ENCODE data around the gene ZAR1L. TPM values are rescaled to one million over a fixed set of nuclear protein-coding genes. Genes with fewer than 3 reads are reported as not detected.

The ZAR1L gene
- total RNA-seq, 1 experiment from 2014 or later, result not detected

DNA sequence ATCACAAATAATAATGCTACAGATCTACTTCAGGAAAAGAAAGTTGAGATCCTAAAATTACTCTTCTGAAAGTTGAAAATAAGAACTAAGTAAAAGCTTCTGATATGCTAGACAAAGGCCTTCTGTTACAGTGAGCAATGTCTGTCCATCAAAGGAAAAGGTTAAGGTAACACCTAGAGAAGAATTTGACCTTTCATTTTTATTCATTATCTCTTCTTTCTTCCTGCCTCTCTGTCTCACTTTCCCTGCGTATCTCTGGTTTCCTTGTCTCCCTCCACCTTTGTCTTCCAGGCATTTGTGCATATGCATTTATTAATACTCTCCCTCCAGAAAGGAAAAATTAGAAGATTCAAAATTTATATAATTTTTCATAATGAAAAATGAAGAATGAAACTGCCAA, 49.0 kb downstream of the ZAR1L start:
- H3K9ac ChIP-seq (ENCODE audit: extremely low read depth, insufficient read length, low read length), result no peak overlapping the region
- H3K23me2 ChIP-seq (ENCODE audit: insufficient read length, low read depth, low read length, poor library complexity, severe bottlenecking), result no peaks in the 10 kb centered on the region
- no peak overlapping the region for H3K4me3 Mint-ChIP-seq
- no peaks in the 10 kb centered on the region for H3K9me3 ChIP-seq (ENCODE audit: control insufficient read depth, low read depth, low read length)
- H4K91ac ChIP-seq (ENCODE audit: insufficient read length, low read depth, low read length), result no peak overlapping the region
- no peak overlapping the region for H2BK20ac ChIP-seq (ENCODE audit: low read depth, low read length, poor library complexity, severe bottlenecking)
- H4K20me1 ChIP-seq (ENCODE audit: control insufficient read depth, insufficient read depth, insufficient read length), result no peaks in the 10 kb centered on the region
- no peak overlapping the region for H2BK15ac ChIP-seq (ENCODE audit: low read depth, low read length)
- no peak overlapping the region for H3T11ph ChIP-seq (ENCODE audit: low read length)
- no peak overlapping the region for H3K18ac ChIP-seq (ENCODE audit: insufficient read length, low read depth, low read length)
- H3K27ac Mint-ChIP-seq, result no peak overlapping the region
- H4K5ac ChIP-seq (ENCODE audit: insufficient read length, low read depth, low read length), result no peak overlapping the region
- DNase-seq, result no peak
- no peaks in the 10 kb centered on the region for H3K27me3 ChIP-seq (ENCODE audit: insufficient read depth, low read length)
- no peak overlapping the region for H3K27ac ChIP-seq (ENCODE audit: insufficient read length, low read depth, low read length)
- H3K4me2 ChIP-seq (ENCODE audit: insufficient read depth, insufficient read length, low read length), result no peak overlapping the region
- H3K79me2 ChIP-seq (ENCODE audit: insufficient read depth, low read length), result no peaks in the 10 kb centered on the region
- H3K4me1 ChIP-seq (ENCODE audit: insufficient read depth, low read length), result no peaks in the 10 kb centered on the region
- WGBS (ENCODE audit: extremely low coverage, insufficient read length, low lambda C conversion rate), result no CpG with 5 or more reads among the region's 1 CpG
- H2BK120ac ChIP-seq (ENCODE audit: low read depth, low read length, poor library complexity, severe bottlenecking), result no peak overlapping the region
- H2BK12ac ChIP-seq (ENCODE audit: insufficient read length, low read depth, low read length), result no peak overlapping the region
- H3K36me3 Mint-ChIP-seq (ENCODE audit: insufficient read depth in 1 of 3, low read depth in 3 of 3), result no peaks in the 10 kb centered on the region
- H2AK5ac ChIP-seq (ENCODE audit: insufficient read length, low read length), result no peak overlapping the region
- no peak overlapping the region for H3K4ac ChIP-seq (ENCODE audit: low read depth, low read length)
- no peaks in the 10 kb centered on the region; a peak in 1 of 4 replicates for H3K4me1 Mint-ChIP-seq
- no peaks in the 10 kb centered on the region for H3K79me1 ChIP-seq (ENCODE audit: insufficient read depth, low read depth, low read length, poor library complexity, severe bottlenecking)
- TF ChIP-seq, protein P1, sequence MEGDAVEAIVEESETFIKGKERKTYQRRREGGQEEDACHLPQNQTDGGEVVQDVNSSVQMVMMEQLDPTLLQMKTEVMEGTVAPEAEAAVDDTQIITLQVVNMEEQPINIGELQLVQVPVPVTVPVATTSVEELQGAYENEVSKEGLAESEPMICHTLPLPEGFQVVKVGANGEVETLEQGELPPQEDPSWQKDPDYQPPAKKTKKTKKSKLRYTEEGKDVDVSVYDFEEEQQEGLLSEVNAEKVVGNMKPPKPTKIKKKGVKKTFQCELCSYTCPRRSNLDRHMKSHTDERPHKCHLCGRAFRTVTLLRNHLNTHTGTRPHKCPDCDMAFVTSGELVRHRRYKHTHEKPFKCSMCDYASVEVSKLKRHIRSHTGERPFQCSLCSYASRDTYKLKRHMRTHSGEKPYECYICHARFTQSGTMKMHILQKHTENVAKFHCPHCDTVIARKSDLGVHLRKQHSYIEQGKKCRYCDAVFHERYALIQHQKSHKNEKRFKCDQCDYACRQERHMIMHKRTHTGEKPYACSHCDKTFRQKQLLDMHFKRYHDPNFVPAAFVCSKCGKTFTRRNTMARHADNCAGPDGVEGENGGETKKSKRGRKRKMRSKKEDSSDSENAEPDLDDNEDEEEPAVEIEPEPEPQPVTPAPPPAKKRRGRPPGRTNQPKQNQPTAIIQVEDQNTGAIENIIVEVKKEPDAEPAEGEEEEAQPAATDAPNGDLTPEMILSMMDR (conservative IDR thresholded peaks at IDR 0.05), result no peak
- no peak overlapping the region for H3K56ac ChIP-seq (ENCODE audit: insufficient read length, low read depth, low read length)
- H2AFZ ChIP-seq (ENCODE audit: low read length), result no peak overlapping the region
- H3K9me3 Mint-ChIP-seq, result no peaks in the 10 kb centered on the region
- H3K14ac ChIP-seq (ENCODE audit: insufficient read depth, low read length), result no peak overlapping the region
- no peak overlapping the region for H4K8ac ChIP-seq (replicated peaks; ENCODE audit: insufficient read length, low read depth, low read length)
- H3K27me3 Mint-ChIP-seq (ENCODE audit: low read depth), result no peaks in the 10 kb centered on the region
- H2BK5ac ChIP-seq (ENCODE audit: insufficient read length, low read length), result no peak overlapping the region
- no peak overlapping the region for H3K23ac ChIP-seq (ENCODE audit: insufficient read length, low read depth, low read length)
